Keratinocyte (primary cell): ENCODE measurements around the gene CFAP77. TPM values are rescaled to one million over a fixed set of nuclear protein-coding genes. Genes with fewer than 3 reads are reported as not detected.

Experiments used
- DNase-seq: peaks from one replicate; pipeline ENCODE4 v3.0.0-alpha.2; 2011; ENCODE audit warnings: low read depth, missing footprints, low spot score
- FAIRE-seq: peaks from 2 replicates; lab custom pipeline; 2011; peaks lifted over from hg19 to GRCh38; lab: Jason Lieb, UNC
- H2AFZ ChIP-seq: 2 replicates; pipeline ENCODE4 v1.6.0; 2012; ENCODE audit warnings: low read length, control low read depth, inconsistent platforms; ENCODE audit not compliant: control insufficient read depth
- H3K27ac ChIP-seq: 2 replicates; pipeline ENCODE4 v1.5.1; 2011; ENCODE audit warnings: low read length; ENCODE audit not compliant: control insufficient read depth, insufficient read depth
- H3K27me3 ChIP-seq: 3 replicates; pipeline ENCODE4 v1.6.0; 2011; ENCODE audit warnings: low read length; ENCODE audit not compliant: control insufficient read depth, insufficient read depth; ENCODE audit errors: extremely low read depth
- H3K36me3 ChIP-seq, 2 experiments: 2 replicates in 1 of 2; 3 replicates in 1 of 2; pipeline ENCODE4 v1.5.1; 2011; ENCODE audit warnings: low read length in 2 of 2, mild to moderate bottlenecking in 1 of 2; ENCODE audit not compliant: control insufficient read depth in 2 of 2, insufficient read depth in 2 of 2; ENCODE audit errors: extremely low read depth in 1 of 2
- H3K4me1 ChIP-seq: 3 replicates; pipeline ENCODE4 v1.5.1; 2011; ENCODE audit warnings: low read length; ENCODE audit not compliant: control insufficient read depth, insufficient read depth; ENCODE audit errors: extremely low read depth
- H3K4me2 ChIP-seq: 3 replicates; pipeline ENCODE4 v1.6.0; 2011; ENCODE audit warnings: low read depth, low read length; ENCODE audit not compliant: control insufficient read depth, insufficient read depth; ENCODE audit errors: extremely low read depth
- H3K4me3 ChIP-seq, 3 experiments: fragments of 200-600 bp in 1 of 3; sonication (generic) in 1 of 3; 2 replicates in 2 of 3; 3 replicates in 1 of 3; pipeline ENCODE4 v1.5.1; 2011 to 2016; ENCODE audit warnings: low read length in 3 of 3, mild to moderate bottlenecking in 3 of 3, control low read depth in 2 of 3, inconsistent platforms in 1 of 3, low read depth in 1 of 3, mixed read lengths in 1 of 3, mixed run types in 1 of 3, moderate library complexity in 1 of 3; ENCODE audit not compliant: control insufficient read depth in 2 of 3, insufficient read depth in 2 of 3; ENCODE audit errors: extremely low read depth in 1 of 3
- H3K79me2 ChIP-seq: 2 replicates; pipeline ENCODE4 v1.6.0; 2012; ENCODE audit warnings: low read length; ENCODE audit not compliant: control insufficient read depth, insufficient read depth
- H3K9ac ChIP-seq: 3 replicates; pipeline ENCODE4 v1.6.0; 2011; ENCODE audit warnings: low read length; ENCODE audit not compliant: control insufficient read depth, insufficient read depth; ENCODE audit errors: extremely low read depth
- H3K9me1 ChIP-seq: 3 replicates; pipeline ENCODE4 v1.6.0; 2011; ENCODE audit warnings: low read length; ENCODE audit not compliant: control insufficient read depth, insufficient read depth; ENCODE audit errors: extremely low read depth
- H3K9me3 ChIP-seq: 2 replicates; pipeline ENCODE4 v1.5.1; 2012; ENCODE audit warnings: low read depth, low read length; ENCODE audit not compliant: control insufficient read depth
- H4K20me1 ChIP-seq: 3 replicates; pipeline ENCODE4 v1.6.0; 2011; ENCODE audit warnings: low read length; ENCODE audit not compliant: control insufficient read depth, insufficient read depth; ENCODE audit errors: extremely low read depth
- EZH2 ChIP-seq: IDR thresholded peaks from one replicate; pipeline ENCODE4 v1.6.1; 2012; ENCODE audit warnings: inconsistent platforms, mild to moderate bottlenecking, low read length, moderate library complexity
- dilution Hi-C: fragments of 300-500 bp; cut with MboI; formaldehyde crosslinking; loops from one replicate; pipeline ENCODE4 v1.7.0; 2020; ENCODE audit warnings: low sequenced_read_pairs; ENCODE audit not compliant: extremely low pct_ligation_motif_present
- polyA plus RNA-seq, 5 experiments: library from polyadenylated mRNA; depleted of rRNA in 3 of 5; stranded (reverse) in 3 of 5; stranded (forward) in 1 of 5; unstranded in 1 of 5; fragments of >200 nt; gene quantifications; 1 replicate in 1 of 5; 2 replicates in 3 of 5; 3 replicates in 1 of 5; pipeline versions ENCODE4 v1.2.1 to v1.2.3, GENCODE V29; 2011 to 2012; ENCODE audit warnings: missing spikeins in 2 of 5, low read depth in 1 of 5, low replicate concordance in 1 of 5
- TF ChIP-seq, protein P1 (sequence below), 3 experiments: IDR thresholded peaks in 1 of 3; conservative IDR thresholded peaks in 1 of 3; optimal IDR thresholded peaks in 1 of 3; 2 replicates in 2 of 3; 3 replicates in 1 of 3; pipeline versions ENCODE3 to v1.5.1; 2011; ENCODE audit warnings: low read length in 3 of 3, mild to moderate bottlenecking in 3 of 3, moderate library complexity in 2 of 3, control low read depth in 1 of 3, inconsistent platforms in 1 of 3; ENCODE audit not compliant: insufficient read depth in 2 of 3; ENCODE audit errors: extremely low read depth in 1 of 3

CFAP77 gene
- polyA plus RNA-seq, 1 donor (not counting 4 experiments of a cell fraction or from before 2014, with no cell fraction given): not detected

DNA sequence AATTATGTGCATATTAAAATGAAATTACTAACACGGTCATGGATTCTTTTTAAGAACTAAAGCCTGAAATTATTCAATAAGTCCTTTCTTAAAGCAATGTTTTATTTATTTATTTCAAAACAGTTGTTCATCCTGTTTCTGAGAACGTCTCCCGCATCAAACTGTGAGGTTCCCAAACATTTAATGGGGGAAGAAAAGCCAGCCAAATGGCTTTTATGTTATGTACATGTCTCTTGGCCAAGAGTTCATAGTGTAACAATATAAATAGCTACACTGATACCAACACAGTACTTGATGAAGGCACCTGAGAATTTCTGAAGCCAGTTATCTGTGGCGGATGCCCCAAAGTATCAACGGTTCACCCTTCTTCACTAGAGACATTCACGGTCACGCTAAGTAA, 19.0 kb upstream of the CFAP77 start:
- H3K9ac ChIP-seq: no peak overlapping the region
- H3K36me3 ChIP-seq: peaks cover 33 to 38% of the 10 kb centered on the region in 2 experiments
- no peaks in the 10 kb centered on the region for H4K20me1 ChIP-seq
- dilution Hi-C loops: no loop called here
- no peaks in the 10 kb centered on the region for H3K9me1 ChIP-seq
- no peak overlapping the region for H3K4me3 ChIP-seq
- no peaks in the 10 kb centered on the region for H3K27me3 ChIP-seq
- H2AFZ ChIP-seq: no peak overlapping the region
- H3K27ac ChIP-seq: no peak overlapping the region
- H3K4me1 ChIP-seq: no peaks in the 10 kb centered on the region
- H3K4me2 ChIP-seq: no peak overlapping the region
- H3K9me3 ChIP-seq: no peaks in the 10 kb centered on the region
- no peak for TF ChIP-seq EZH2
- TF ChIP-seq, protein P1, sequence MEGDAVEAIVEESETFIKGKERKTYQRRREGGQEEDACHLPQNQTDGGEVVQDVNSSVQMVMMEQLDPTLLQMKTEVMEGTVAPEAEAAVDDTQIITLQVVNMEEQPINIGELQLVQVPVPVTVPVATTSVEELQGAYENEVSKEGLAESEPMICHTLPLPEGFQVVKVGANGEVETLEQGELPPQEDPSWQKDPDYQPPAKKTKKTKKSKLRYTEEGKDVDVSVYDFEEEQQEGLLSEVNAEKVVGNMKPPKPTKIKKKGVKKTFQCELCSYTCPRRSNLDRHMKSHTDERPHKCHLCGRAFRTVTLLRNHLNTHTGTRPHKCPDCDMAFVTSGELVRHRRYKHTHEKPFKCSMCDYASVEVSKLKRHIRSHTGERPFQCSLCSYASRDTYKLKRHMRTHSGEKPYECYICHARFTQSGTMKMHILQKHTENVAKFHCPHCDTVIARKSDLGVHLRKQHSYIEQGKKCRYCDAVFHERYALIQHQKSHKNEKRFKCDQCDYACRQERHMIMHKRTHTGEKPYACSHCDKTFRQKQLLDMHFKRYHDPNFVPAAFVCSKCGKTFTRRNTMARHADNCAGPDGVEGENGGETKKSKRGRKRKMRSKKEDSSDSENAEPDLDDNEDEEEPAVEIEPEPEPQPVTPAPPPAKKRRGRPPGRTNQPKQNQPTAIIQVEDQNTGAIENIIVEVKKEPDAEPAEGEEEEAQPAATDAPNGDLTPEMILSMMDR (optimal IDR thresholded peaks at IDR 0.05 in 1 of 3, IDR thresholded peaks at IDR 0.05 in 1 of 3, conservative IDR thresholded peaks at IDR 0.05 in 1 of 3; ENCODE audit: extremely low read depth in 1 of 3, insufficient read depth in 2 of 3, low read length in 3 of 3): no peak
- no peaks in the 10 kb centered on the region for H3K79me2 ChIP-seq
- FAIRE-seq (no peak), DNase-seq (no peak)

DNA sequence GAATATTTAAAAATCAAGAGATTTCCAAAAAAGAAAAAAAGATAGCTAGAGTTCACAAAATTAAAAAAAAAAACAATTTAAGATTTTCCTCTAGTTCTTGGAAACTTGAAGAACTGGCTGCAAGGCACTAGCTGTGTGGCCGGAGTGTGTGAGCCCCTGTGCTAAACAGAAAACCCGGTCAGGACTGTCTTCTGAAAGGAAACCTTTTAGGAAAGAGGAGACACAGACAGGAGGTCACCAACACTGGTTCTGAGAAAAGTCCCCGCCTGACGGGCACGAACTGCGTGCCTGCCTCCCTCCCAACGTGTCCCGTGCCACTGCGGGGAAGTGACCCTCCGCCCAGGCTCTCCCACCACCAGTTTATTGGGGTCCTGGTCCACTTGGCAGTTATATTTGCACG, 18.6 kb upstream of the CFAP77 start:
- Histone ChIP-seq H3K4me1 (no peaks in the 10 kb centered on the region), H3K9ac (no peak overlapping the region), H3K79me2 (no peaks in the 10 kb centered on the region), H3K4me3 (no peak overlapping the region), H3K27me3 (no peaks in the 10 kb centered on the region), H2AFZ (no peak overlapping the region), H3K4me2 (no peak overlapping the region), H3K9me1 (no peaks in the 10 kb centered on the region), H4K20me1 (no peaks in the 10 kb centered on the region), H3K27ac (no peak overlapping the region), H3K9me3 (no peaks in the 10 kb centered on the region), H3K36me3 (peaks cover 29 to 39% of the 10 kb centered on the region in 2 experiments)
- FAIRE-seq (no peak), DNase-seq (no peak)
- dilution Hi-C loops: no loop called here
- TF ChIP-seq, protein P1 (optimal IDR thresholded peaks at IDR 0.05 in 1 of 3, IDR thresholded peaks at IDR 0.05 in 1 of 3, conservative IDR thresholded peaks at IDR 0.05 in 1 of 3; ENCODE audit: extremely low read depth in 1 of 3, insufficient read depth in 2 of 3, low read length in 3 of 3): no peak
- TF ChIP-seq EZH2: no peak
